Spleen (tissue), 7 donors: ENCODE results near the gene RTL1.

Experiments used
- CTCF ChIP-seq, 11 experiments: fragments of 200-600 bp in 7 of 11; fragments of 450-650 bp in 4 of 11; sonication (generic) in 4 of 11; IDR thresholded peaks in 8 of 11; conservative IDR thresholded peaks in 3 of 11; 1 replicate in 7 of 11; 2 replicates in 4 of 11; pipeline versions ENCODE4 v1.4.0 to v1.8.0; 2016 to 2021; ENCODE audit warnings: antibody characterized with exemption in 11 of 11, inconsistent platforms in 4 of 11, mild to moderate bottlenecking in 1 of 11
- POLR2A ChIP-seq, 3 donors: fragments of 450-650 bp; IDR thresholded peaks; one replicate each; pipeline ENCODE4 v1.5.1; 2017; ENCODE audit warnings: antibody characterized with exemption in 3 of 3, mild to moderate bottlenecking in 1 of 3
- POLR2AphosphoS5 ChIP-seq, 3 donors: sonication (generic); formaldehyde crosslinking; IDR thresholded peaks; one replicate each; pipeline ENCODE4 v1.5.1; 2017; ENCODE audit warnings: antibody characterized with exemption in 3 of 3
- donor health status: DM: no; HTN: no; CAD: no; lungs with moderate emphysema.
- donor health status: DM: no; HTN: no; CAD: no.
- donor health status: DM: no; HTN: no; CAD: no.

- TF ChIP-seq CTCF (IDR thresholded peaks at IDR 0.05 in 8 of 11, conservative IDR thresholded peaks at IDR 0.05 in 3 of 11), result no peak
- TF ChIP-seq POLR2A (IDR thresholded peaks at IDR 0.05), result no peak
- TF ChIP-seq POLR2AphosphoS5 (IDR thresholded peaks at IDR 0.05), result no peak
Measured at GRCh38 chr14:100854435-100854834, 49.1 kb downstream of the RTL1 start.
